Endothelial cell of umbilical vein (primary cell): ENCODE results near the gene ADGRB2. TPM values are rescaled to one million over a fixed set of nuclear protein-coding genes. Genes with fewer than 3 reads are reported as not detected.

Experiments
- BruUV-seq: library from RNA; stranded (reverse); fragments of 400-500 nt; replicated peaks from 2 replicates; lab custom pipeline; 2021; lab: Mats Ljungman, UMichigan
- CTCF ChIA-PET: fragments of 300-600, 350-600 bp; sonication (Branson Sonifier 250); formaldehyde crosslinking; loops from one replicate; lab custom pipeline; 2021; ENCODE audit warnings: antibody characterized with exemption, inconsistent platforms; lab: Charles Lee
- POLR2A ChIA-PET: fragments of 300-600, 350-600 bp; sonication (Branson Sonifier 250); formaldehyde crosslinking; loops from one replicate; lab custom pipeline; 2021; ENCODE audit warnings: antibody characterized with exemption, inconsistent platforms; lab: Charles Lee
- DNase-seq: peaks from one replicate; pipeline ENCODE4 v3.0.0-alpha.2; 2011; ENCODE audit warnings: low read depth, low spot score
- FAIRE-seq: peaks from 2 replicates; lab custom pipeline; 2011; peaks lifted over from hg19 to GRCh38; lab: Jason Lieb, UNC
- H2AFZ ChIP-seq: 2 replicates; pipeline ENCODE4 v1.6.0; 2012; ENCODE audit warnings: low read depth, low read length, control low read depth, inconsistent platforms
- H3K27ac ChIP-seq: 2 replicates; pipeline ENCODE4 v1.5.1; 2011; ENCODE audit warnings: low read depth, mild to moderate bottlenecking, control low read depth, low read length, moderate library complexity; ENCODE audit not compliant: insufficient read depth
- H3K27me3 ChIP-seq, 2 experiments: 2 replicates each; pipeline versions ENCODE4 v1.6.0 to v1.6.1; 2011; ENCODE audit warnings: low read length in 2 of 2, mixed read lengths in 1 of 2; ENCODE audit not compliant: control insufficient read depth in 2 of 2, insufficient read depth in 2 of 2
- H3K36me3 ChIP-seq, 2 experiments: 2 replicates in 1 of 2; 3 replicates in 1 of 2; pipeline ENCODE4 v1.5.1; 2011; ENCODE audit warnings: low read length in 2 of 2, mild to moderate bottlenecking in 1 of 2, moderate library complexity in 1 of 2; ENCODE audit not compliant: control insufficient read depth in 2 of 2, insufficient read depth in 2 of 2; ENCODE audit errors: extremely low read depth in 1 of 2
- H3K4me1 ChIP-seq: 3 replicates; pipeline ENCODE4 v1.5.1; 2011; ENCODE audit warnings: mild to moderate bottlenecking, low read length; ENCODE audit not compliant: control insufficient read depth, insufficient read depth; ENCODE audit errors: extremely low read depth
- H3K4me2 ChIP-seq: 2 replicates; pipeline ENCODE4 v1.6.1; 2011; ENCODE audit warnings: low read length, control low read depth, mixed read lengths; ENCODE audit not compliant: insufficient read depth
- H3K4me3 ChIP-seq, 3 experiments: fragments of 200-600 bp in 1 of 3; sonication (generic), shearing (Covaris generic) in 1 of 3; replicated peaks in 1 of 3; 2 replicates each; pipeline ENCODE4 v1.5.1; 2011 to 2016; ENCODE audit warnings: control low read depth in 3 of 3, low read length in 3 of 3, mild to moderate bottlenecking in 2 of 3, inconsistent platforms in 1 of 3, low read depth in 1 of 3, moderate library complexity in 1 of 3; ENCODE audit not compliant: insufficient read depth in 1 of 3
- H3K79me2 ChIP-seq: 2 replicates; pipeline ENCODE4 v1.6.0; 2012; ENCODE audit warnings: low read length, inconsistent platforms; ENCODE audit not compliant: control insufficient read depth, insufficient read depth
- H3K9ac ChIP-seq: replicated peaks from 2 replicates; pipeline ENCODE3; 2011; ENCODE audit warnings: low read length, control low read depth; ENCODE audit not compliant: insufficient read depth; ENCODE audit errors: extremely low read depth
- H3K9me1 ChIP-seq: replicated peaks from 3 replicates; pipeline ENCODE4 v1.6.0; 2011; ENCODE audit warnings: mild to moderate bottlenecking, low read length; ENCODE audit not compliant: control insufficient read depth, insufficient read depth; ENCODE audit errors: extremely low read depth
- H3K9me3 ChIP-seq: replicated peaks from 2 replicates; pipeline ENCODE4 v1.5.1; 2012; ENCODE audit warnings: low read length, inconsistent platforms; ENCODE audit not compliant: control insufficient read depth, insufficient read depth
- H4K20me1 ChIP-seq: replicated peaks from 2 replicates; pipeline ENCODE3; 2011; ENCODE audit warnings: mild to moderate bottlenecking, low read length; ENCODE audit not compliant: control insufficient read depth, insufficient read depth; ENCODE audit errors: extremely low read depth
- EZH2 ChIP-seq: IDR thresholded peaks from 2 replicates; pipeline ENCODE4 v1.6.1; 2012; ENCODE audit warnings: borderline replicate concordance, low read depth, mild to moderate bottlenecking, moderate library complexity, low read length, inconsistent platforms; ENCODE audit not compliant: severe bottlenecking
- FOS ChIP-seq: IDR thresholded peaks from 2 replicates; pipeline ENCODE4 v1.6.1; 2011; ENCODE audit warnings: mild to moderate bottlenecking, low read length, moderate library complexity, borderline replicate concordance; ENCODE audit not compliant: insufficient read depth
- GATA2 ChIP-seq: IDR thresholded peaks from 2 replicates; pipeline ENCODE4 v1.7.0; 2011; ENCODE audit warnings: low read depth, mild to moderate bottlenecking, moderate library complexity, mixed read lengths, low read length; ENCODE audit not compliant: insufficient read length, insufficient read depth
- JUN ChIP-seq: IDR thresholded peaks from 2 replicates; pipeline ENCODE4 v1.6.1; 2011; ENCODE audit warnings: borderline replicate concordance, low read depth; ENCODE audit not compliant: insufficient read length, insufficient read depth
- MAX ChIP-seq: IDR thresholded peaks from 2 replicates; pipeline ENCODE4 v1.6.1; 2011; ENCODE audit not compliant: insufficient read depth, insufficient read length
- MYC ChIP-seq: IDR thresholded peaks from one replicate; pipeline ENCODE4 v1.6.1; 2011; ENCODE audit warnings: mild to moderate bottlenecking, low read depth, low read length
- POLR2A ChIP-seq: IDR thresholded peaks from 2 replicates; pipeline ENCODE4 v1.6.1; 2012; ENCODE audit warnings: low read depth, mild to moderate bottlenecking, control low read depth, low read length
- POLR2AphosphoS5 ChIP-seq: IDR thresholded peaks from 2 replicates; pipeline ENCODE4 v1.6.1; 2012; ENCODE audit warnings: low read depth, mild to moderate bottlenecking, control low read depth, low read length, moderate library complexity; ENCODE audit not compliant: insufficient read depth
- dilution Hi-C: fragments of 300-500 bp; cut with MboI; formaldehyde crosslinking; loops from one replicate; pipeline ENCODE4 v1.15.0; 2019; ENCODE audit warnings: low sequenced_read_pairs; ENCODE audit not compliant: extremely low pct_ligation_motif_present
- intact Hi-C: fragments of 100-400 bp; cut with micrococcal nuclease; formaldehyde crosslinking; loops from one replicate; pipeline ENCODE4 v1.10.0; 2022
- polyA plus RNA-seq, 4 experiments: library from polyadenylated mRNA; depleted of rRNA in 3 of 4; stranded (reverse) in 3 of 4; unstranded in 1 of 4; fragments of >200 nt; gene quantifications; 2 replicates each; pipeline versions ENCODE4 v1.2.1 to v1.2.3, GENCODE V29; 2011 to 2012; ENCODE audit warnings: missing spikeins in 1 of 4
- total RNA-seq: library from RNA; stranded (reverse); gene quantifications from 2 replicates; pipeline ENCODE4 v1.2.3, GENCODE V29; 2021
- TF ChIP-seq, protein P1 (sequence below), 2 donors: IDR thresholded peaks; 1 replicate in 1 of 2; 2 replicates in 1 of 2; pipeline ENCODE4 v1.5.1; 2011; ENCODE audit warnings: low read length in 2 of 2, mild to moderate bottlenecking in 2 of 2, moderate library complexity in 2 of 2, control low read depth in 1 of 2, inconsistent platforms in 1 of 2, low read depth in 1 of 2; ENCODE audit not compliant: insufficient read depth in 1 of 2; ENCODE audit errors: extremely low read depth in 1 of 2

ADGRB2 gene
- total and polyA plus RNA-seq, 2 donors (not counting 3 experiments of a cell fraction or from before 2014, with no cell fraction given), result 1.3 to 1.5 TPM

GRCh38 chr1:31701091-31701736 lies 62.9 kb downstream of the ADGRB2 start:
- BruUV-seq, result no TSS peak
- FAIRE-seq, result peak; percentile 63
- Histone ChIP-seq H3K27me3 (peaks cover 0 to 3% of the 10 kb centered on the region in 2 experiments), H3K79me2 (no peaks in the 10 kb centered on the region), H4K20me1 (no peaks in the 10 kb centered on the region), H3K9me1 (no peaks in the 10 kb centered on the region), H3K27ac (no peak overlapping the region), H3K4me2 (no peak overlapping the region), H2AFZ (no peak overlapping the region), H3K9me3 (no peaks in the 10 kb centered on the region), H3K4me1 (peaks cover 9% of the 10 kb centered on the region), H3K9ac (no peak overlapping the region), H3K36me3 (no peaks in the 10 kb centered on the region), H3K4me3 (no peak overlapping the region)
- dilution Hi-C loops, result no loop called here
- intact Hi-C loops, result no loop called here
- DNase-seq, result peak; percentile 36
- CTCF ChIA-PET, result interaction anchor here (0.8 to 6.2 kb wide), 8 partner anchors 13 to 87 kb away, joined by 3 to 46 read pairs (median 3); no protein-coding TSS in a partner anchor
- POLR2A ChIA-PET, result interaction anchor here (0.6 kb wide), 1 partner anchor 120 kb away, joined by 3 read pairs; no protein-coding TSS in a partner anchor
- TF ChIP-seq JUN, result peak; percentile 41
- no peak for TF ChIP-seq FOS
- peak; percentile 46 for TF ChIP-seq POLR2AphosphoS5

- H3K4me2 ChIP-seq, result no peak overlapping the region
- BruUV-seq, result no TSS peak
- no peak overlapping the region for H3K4me3 ChIP-seq
- H3K9ac ChIP-seq, result no peak overlapping the region
- no peaks in the 10 kb centered on the region for H3K9me3 ChIP-seq
- TF ChIP-seq FOS (no peak), MAX (no peak), POLR2AphosphoS5 (no peak), MYC (no peak), JUN (no peak), GATA2 (no peak), POLR2A (no peak), EZH2 (no peak)
- TF ChIP-seq, protein P1, sequence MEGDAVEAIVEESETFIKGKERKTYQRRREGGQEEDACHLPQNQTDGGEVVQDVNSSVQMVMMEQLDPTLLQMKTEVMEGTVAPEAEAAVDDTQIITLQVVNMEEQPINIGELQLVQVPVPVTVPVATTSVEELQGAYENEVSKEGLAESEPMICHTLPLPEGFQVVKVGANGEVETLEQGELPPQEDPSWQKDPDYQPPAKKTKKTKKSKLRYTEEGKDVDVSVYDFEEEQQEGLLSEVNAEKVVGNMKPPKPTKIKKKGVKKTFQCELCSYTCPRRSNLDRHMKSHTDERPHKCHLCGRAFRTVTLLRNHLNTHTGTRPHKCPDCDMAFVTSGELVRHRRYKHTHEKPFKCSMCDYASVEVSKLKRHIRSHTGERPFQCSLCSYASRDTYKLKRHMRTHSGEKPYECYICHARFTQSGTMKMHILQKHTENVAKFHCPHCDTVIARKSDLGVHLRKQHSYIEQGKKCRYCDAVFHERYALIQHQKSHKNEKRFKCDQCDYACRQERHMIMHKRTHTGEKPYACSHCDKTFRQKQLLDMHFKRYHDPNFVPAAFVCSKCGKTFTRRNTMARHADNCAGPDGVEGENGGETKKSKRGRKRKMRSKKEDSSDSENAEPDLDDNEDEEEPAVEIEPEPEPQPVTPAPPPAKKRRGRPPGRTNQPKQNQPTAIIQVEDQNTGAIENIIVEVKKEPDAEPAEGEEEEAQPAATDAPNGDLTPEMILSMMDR (IDR thresholded peaks at IDR 0.05; ENCODE audit: extremely low read depth in 1 of 2, insufficient read depth in 1 of 2, low read depth in 1 of 2, low read length in 2 of 2), result no peak
- H2AFZ ChIP-seq, result no peak overlapping the region
- H3K36me3 ChIP-seq, result no peaks in the 10 kb centered on the region
- H3K79me2 ChIP-seq, result no peaks in the 10 kb centered on the region
- dilution Hi-C loops (no loop called here), intact Hi-C loops (no loop called here)
- ChIA-PET POLR2A (interaction anchor here (0.6 kb wide), 1 partner anchor 120 kb away, joined by 3 read pairs; no protein-coding TSS in a partner anchor), CTCF (interaction anchor here (0.9 to 6.2 kb wide), 7 partner anchors 14 to 88 kb away, joined by 3 to 46 read pairs (median 5); no protein-coding TSS in a partner anchor)
- DNase-seq (no peak), FAIRE-seq (no peak)
- H3K4me1 ChIP-seq, result peaks cover 9% of the 10 kb centered on the region
- H4K20me1 ChIP-seq, result no peaks in the 10 kb centered on the region
- no peaks in the 10 kb centered on the region for H3K9me1 ChIP-seq
- no peak overlapping the region for H3K27ac ChIP-seq
- H3K27me3 ChIP-seq, result peaks cover 0 to 3% of the 10 kb centered on the region in 2 experiments
Measured at GRCh38 chr1:31700468-31701090, 63.6 kb downstream of the ADGRB2 start.
